HG03575 (cell line): ENCODE measurements around the gene FAM81A.
"Not testable (repeated sequence)": the region's sequence is repeated elsewhere in the genome, so short reads cannot be mapped to it uniquely, and the experiment has no call there.

Experiments
- ATAC-seq: cut with Tn5 transposase; IDR thresholded peaks from one replicate; pipeline ENCODE4 v1.9.1; 2021; ENCODE audit not compliant: unreplicated experiment, insufficient number of reproducible peaks, low FRiP score; ENCODE audit errors: extremely low read depth

The FAM81A gene

GRCh38 chr15:59420108-59420507 lies 17.9 kb upstream of the FAM81A start:
- no peak for ATAC-seq

GRCh38 chr15:59420986-59421618 lies 16.9 kb upstream of the FAM81A start:
- no peak for ATAC-seq

GRCh38 chr15:59424616-59425015 lies 13.4 kb upstream of the FAM81A start:
- ATAC-seq, result no peak

GRCh38 chr15:59428898-59429297 lies 9.1 kb upstream of the FAM81A start:
- not testable (repeated sequence) for ATAC-seq

GRCh38 chr15:59432389-59432788 lies 5.6 kb upstream of the FAM81A start:
- ATAC-seq, result no peak

- ATAC-seq, result no peak
Observed at GRCh38 chr15:59434481-59434880, 3.5 kb upstream of the FAM81A start.

GRCh38 chr15:59436774-59437141 lies 1.2 kb upstream of the FAM81A start:
- ATAC-seq, result no peak

- no peak for ATAC-seq
Observed at GRCh38 chr15:59437142-59437816, 707 bp upstream of the FAM81A start.

- no peak for ATAC-seq
Observed at GRCh38 chr15:59438625-59439290, 772 bp downstream of the FAM81A start.

GRCh38 chr15:59439576-59439975 lies 1.6 kb downstream of the FAM81A start:
- no peak for ATAC-seq

GRCh38 chr15:59443341-59444072 lies 5.5 kb downstream of the FAM81A start:
- no peak for ATAC-seq

- ATAC-seq, result no peak
Observed at GRCh38 chr15:59444081-59444835, 6.3 kb downstream of the FAM81A start.

- no peak for ATAC-seq
Observed at GRCh38 chr15:59444980-59445545, 7.1 kb downstream of the FAM81A start.

- ATAC-seq, result no peak
Observed at GRCh38 chr15:59446232-59446957, 8.4 kb downstream of the FAM81A start.

- no peak for ATAC-seq
Observed at GRCh38 chr15:59447367-59447766, 9.4 kb downstream of the FAM81A start.

- no peak for ATAC-seq
Observed at GRCh38 chr15:59448871-59449270, 10.9 kb downstream of the FAM81A start.

GRCh38 chr15:59453474-59454215 lies 15.7 kb downstream of the FAM81A start:
- no peak for ATAC-seq
